Effector CD8-positive, alpha-beta T cell (primary cell): ENCODE data around the gene ZNF19.

Experiments
- DNase-seq: peaks from one replicate; lab custom pipeline; 2025; lab: John Stamatoyannopoulos, UW

The ZNF19 gene

DNA sequence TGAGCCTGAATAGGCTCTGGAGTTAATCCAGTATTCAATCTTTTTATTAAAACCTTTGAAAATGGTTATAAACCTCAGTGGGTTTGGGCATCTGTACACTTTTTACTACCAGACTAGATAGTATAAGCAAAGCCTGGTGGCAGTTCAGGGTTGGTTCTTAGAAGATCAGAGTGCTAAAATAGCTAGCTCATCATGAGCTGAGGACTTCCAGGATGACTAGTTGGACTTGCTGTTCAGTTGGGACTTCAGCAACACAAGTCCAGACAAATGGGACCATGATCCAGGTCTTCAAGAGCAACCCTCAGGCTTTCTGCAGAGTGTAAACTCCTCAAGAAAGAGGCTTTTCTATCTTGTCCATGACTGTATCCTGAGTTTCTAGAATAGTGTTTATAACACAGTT is 1.2 kb upstream of the ZNF19 start:
- no peak for DNase-seq

GRCh38 chr16:71484006-71484893 is 4.9 kb downstream of the ZNF19 start:
- peak; percentile 63 for DNase-seq

GRCh38 chr16:71482569-71482968 is 6.6 kb downstream of the ZNF19 start:
- DNase-seq, result no peak

DNA sequence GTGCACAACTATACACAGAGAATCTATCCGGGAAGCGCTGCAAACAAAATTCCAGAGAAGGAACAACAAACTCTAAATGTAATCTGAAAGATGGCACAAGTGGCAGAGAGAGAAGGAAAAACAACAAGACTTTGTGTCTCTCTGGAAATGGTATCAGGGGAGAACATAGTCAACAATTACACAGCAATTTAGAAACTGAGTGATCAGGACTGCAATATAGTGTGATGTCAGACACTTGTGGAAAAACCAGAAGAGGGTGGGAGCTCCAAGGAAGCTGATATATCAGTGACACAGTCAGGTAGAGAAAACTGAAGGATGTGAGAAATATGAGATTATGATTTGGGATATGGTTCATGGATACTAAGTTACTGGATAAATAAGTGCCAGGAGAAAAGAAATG is 8.2 kb downstream of the ZNF19 start:
- no peak for DNase-seq

GRCh38 chr16:71479420-71479819 is 9.7 kb downstream of the ZNF19 start:
- no peak for DNase-seq

GRCh38 chr16:71476457-71477124 is 12.5 kb downstream of the ZNF19 start:
- no peak for DNase-seq

GRCh38 chr16:71474864-71475263 is 14.3 kb downstream of the ZNF19 start:
- DNase-seq, result no peak

- no peak for DNase-seq
These were observed 15.2 kb downstream of the ZNF19 start for GRCh38 chr16:71473891-71474290.

GRCh38 chr16:71472931-71473330 is 16.2 kb downstream of the ZNF19 start:
- DNase-seq, result no peak

DNA sequence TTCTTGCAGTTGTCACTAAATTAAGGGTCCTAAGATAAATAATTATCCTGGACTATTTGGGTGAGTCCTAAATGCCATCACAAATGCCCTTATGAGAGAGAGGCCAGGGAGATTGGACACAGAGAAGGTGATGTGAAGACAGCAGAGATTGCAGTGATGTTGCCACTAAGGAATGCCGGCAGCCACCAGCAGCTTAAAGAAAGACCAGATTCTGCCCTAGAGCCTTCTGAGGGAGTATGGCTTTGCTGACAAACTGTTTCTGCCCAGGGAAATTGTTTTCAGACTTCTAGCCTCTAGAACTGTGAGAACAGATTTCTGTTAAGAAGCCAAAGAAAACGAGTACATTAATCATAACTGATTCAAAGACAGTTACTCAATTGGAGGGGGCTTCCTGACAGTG is 17.1 kb downstream of the ZNF19 start:
- DNase-seq, result no peak

DNA sequence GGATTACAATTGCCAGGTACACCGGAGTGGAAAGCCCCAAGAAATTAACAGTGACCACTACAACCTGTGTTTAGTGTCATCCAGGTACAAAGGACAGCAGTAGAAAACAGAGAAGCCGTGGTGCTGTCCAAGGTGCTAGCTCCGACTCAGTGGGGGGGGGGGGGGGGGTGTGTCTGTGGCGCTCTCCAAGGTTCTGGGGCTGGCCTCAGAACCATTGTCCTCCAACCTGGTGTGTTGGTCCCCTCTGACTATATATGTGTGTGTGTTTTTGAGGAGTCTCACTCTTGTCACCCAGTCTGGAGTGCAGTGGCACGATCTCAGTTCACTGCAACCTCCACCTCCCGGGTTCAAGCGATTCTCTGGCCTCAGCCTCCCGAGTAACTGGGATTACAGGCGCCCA is 21.3 kb downstream of the ZNF19 start:
- peak; percentile 42 for DNase-seq

DNA sequence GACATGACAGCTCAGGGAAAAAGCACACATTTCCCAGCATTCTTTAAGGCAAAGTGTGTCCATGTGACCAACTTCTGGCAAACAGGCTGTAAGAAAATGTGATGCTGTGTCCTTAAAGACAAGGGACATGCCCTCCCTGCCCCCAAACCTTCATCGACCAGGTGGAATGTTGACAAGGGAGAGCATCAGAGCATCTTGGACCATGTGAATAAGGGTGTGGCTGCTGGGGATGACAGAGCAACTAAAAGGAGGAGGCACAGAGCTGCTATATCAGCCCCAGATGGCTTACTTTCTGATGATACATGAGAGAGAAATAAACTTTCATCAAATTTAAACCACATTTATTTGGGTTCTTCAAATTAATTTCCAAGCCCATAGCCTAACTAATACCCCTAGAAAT is 24.9 kb downstream of the ZNF19 start:
- no peak for DNase-seq

- peak; percentile 55 for DNase-seq
These were observed 27.2 kb downstream of the ZNF19 start, which contains the start of gene ZNF23 for GRCh38 chr16:71461686-71462648. Gene ZNF23 (minus strand): TSS chr16:71462247. CDS start chr16:71456796, 5,451 bp downstream.

- DNase-seq, result no peak
These were observed 28.2 kb downstream of the ZNF19 start for GRCh38 chr16:71460941-71461340.

DNA sequence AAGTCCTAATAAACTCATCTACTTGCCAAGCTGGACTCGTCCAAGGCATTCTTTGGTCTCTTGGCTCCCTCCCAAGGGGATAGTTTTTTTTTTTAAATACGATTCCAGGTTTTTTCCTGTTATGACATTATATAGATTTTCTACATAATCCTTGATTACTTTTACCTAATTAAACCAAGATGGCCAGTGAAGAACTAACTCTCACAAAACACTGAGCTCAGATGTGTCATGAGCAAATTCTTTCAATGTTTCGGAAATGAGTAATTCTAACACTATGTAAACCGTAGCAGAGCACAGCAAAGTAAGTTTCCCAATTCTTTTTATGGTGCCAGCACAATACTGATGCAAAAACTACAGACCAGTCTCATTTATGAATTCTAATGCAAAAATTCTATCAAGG is 28.9 kb downstream of the ZNF19 start:
- no peak for DNase-seq

DNA sequence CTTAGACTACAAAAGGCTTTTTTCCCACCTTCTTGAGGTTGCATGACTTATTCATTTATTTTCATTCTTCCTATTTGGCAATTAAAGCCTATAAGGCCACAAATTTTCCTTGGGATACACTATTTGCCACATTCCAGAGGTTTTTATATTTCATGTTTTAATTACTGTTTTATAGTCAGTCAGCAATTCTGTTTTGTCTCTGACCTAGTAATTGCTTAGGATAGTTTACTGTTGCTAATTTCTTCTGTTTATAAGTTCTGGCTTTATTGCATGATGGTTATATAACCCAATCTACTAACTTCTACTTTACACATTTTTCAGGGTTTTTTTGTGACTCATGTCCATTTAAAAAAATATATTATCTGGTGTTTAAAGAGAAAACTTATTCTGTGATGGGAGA is 29.6 kb downstream of the ZNF19 start:
- no peak for DNase-seq

- no peak for DNase-seq
These were observed 32.3 kb downstream of the ZNF19 start for GRCh38 chr16:71456801-71457200.

DNA sequence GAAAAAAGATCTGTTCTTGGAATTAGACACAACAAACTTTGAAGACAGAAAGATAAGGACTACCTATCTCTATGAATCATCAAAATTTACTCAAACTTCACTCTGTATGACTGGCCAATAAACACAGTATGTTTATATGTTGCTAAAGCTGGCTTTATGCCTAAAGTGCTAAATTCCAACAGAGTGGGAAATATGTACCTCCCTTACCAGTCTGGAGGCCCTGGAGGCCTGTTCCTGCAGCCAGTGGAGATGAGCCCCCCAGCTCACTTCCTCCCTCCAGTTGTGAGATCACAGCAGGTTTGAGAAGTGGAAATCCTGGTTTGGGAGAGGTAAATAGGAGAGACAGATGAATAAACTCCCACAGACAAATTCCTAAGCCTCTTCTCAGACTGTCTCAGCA is 36.1 kb downstream of the ZNF19 start:
- DNase-seq, result no peak

GRCh38 chr16:71449020-71449419 is 40.1 kb downstream of the ZNF19 start:
- no peak for DNase-seq

- DNase-seq, result no peak
These were observed 40.8 kb downstream of the ZNF19 start for GRCh38 chr16:71448274-71448866.

GRCh38 chr16:71443714-71444113 is 45.4 kb downstream of the ZNF19 start:
- DNase-seq, result no peak

- no peak for DNase-seq
These were observed 47.1 kb downstream of the ZNF19 start, which contains the start of gene TLE7 for GRCh38 chr16:71442051-71442440. Gene TLE7 (minus strand): TSS chr16:71442054. CDS start chr16:71433324, 8,730 bp downstream.
